ENCODE data around the gene F2R.

Gene F2R

DNA sequence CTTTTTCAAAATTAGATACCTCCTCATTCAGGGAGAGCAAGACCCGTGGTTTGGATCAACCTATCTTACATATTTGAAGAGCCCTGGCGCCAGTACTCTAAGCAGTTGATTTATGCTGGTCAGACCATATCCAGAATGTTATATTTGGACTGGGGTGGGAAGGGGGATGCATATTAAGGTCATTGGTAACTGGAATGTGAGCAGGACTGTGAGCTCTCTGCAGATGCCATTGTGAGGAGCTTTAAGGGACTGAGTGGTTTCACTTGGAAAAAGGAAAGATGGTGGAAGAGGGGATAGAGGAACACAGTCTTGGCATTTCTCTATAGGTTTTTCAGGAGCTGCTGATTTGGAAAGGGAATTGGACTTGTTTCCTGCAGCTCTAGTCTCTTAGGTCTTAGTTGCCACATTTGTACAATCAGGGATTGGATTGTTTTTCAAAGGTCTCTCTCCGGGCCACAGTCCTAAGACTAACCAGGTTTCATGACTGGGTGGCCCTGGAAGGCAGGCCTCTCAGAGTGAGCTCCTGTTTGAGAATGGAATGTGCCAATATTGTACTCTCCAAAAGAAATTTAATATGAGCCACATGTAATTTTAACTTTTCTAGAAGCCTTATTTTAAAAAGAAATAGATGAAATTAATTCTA, 25.8 kb upstream of the F2R start:
- no peak for TF ChIP-seq CTCF (IDR thresholded peaks at IDR 0.05; ENCODE audit: control insufficient read depth, insufficient read depth, low read depth, low read length, missing control alignments)
- no peak for DNase-seq (ENCODE audit: low read depth)
- H3K4me3 ChIP-seq (ENCODE audit: control insufficient read depth, low read depth, low read length): no peak overlapping the region

DNA sequence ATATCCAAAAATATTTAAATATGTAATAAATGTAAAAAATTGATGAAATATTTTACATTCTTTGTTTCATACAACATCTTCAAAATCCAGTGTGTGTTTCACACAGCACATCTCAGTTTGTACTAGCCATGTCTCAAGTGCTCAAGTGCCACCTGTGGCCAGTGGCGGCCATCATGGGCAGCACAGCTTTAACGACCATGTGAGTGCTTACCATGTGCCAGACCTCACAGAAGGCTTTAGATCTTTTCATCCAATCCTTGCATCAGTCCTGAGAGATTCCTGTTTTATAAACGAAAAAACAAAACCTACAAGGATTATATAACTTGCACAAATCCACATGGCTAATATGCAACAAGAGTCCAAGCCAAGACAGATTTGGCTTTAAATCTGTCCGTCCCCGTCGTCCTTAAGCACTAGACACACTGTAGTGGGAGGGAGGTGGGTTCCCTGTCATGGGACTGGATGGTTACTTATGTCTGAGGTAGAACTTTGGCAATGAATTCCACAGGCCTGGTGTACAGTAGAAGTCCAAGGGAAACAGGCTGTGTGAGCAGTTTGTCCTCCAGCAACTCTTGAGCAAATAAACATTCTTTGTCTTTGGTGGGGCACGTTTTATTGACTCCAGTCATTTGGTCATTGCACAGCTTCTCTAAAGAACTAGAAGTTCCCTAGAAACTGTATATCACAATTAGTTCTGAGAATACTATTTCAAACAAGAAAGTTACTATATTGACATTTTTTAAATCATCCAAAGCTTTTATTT, 25.0 kb upstream of the F2R start:
- no peak for TF ChIP-seq CTCF (IDR thresholded peaks at IDR 0.05; ENCODE audit: control insufficient read depth, insufficient read depth, low read depth, low read length, missing control alignments)
- DNase-seq (ENCODE audit: low read depth): no peak
- H3K4me3 ChIP-seq (ENCODE audit: control insufficient read depth, low read depth, low read length): no peak overlapping the region

GRCh38 chr5:76691467-76692273, 24.3 kb upstream of the F2R start:
- no peak for DNase-seq (ENCODE audit: low read depth)
- no peak overlapping the region for H3K4me3 ChIP-seq (ENCODE audit: control insufficient read depth, low read depth, low read length)
- TF ChIP-seq CTCF (IDR thresholded peaks at IDR 0.05; ENCODE audit: control insufficient read depth, insufficient read depth, low read depth, low read length, missing control alignments): no peak

DNA sequence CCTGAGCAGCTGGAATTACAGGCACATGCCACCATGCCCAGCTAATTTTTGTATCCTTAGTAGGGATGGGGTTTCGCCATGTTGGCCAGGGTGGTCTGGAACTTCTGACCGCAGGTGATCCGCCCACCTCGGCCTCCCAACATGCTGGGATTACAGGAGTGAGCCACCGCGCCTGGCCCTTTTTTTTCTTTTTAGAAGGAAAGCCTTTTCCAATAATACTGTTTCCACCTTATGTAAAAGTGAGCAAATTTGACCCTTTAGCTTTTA, 23.7 kb upstream of the F2R start:
- TF ChIP-seq CTCF (IDR thresholded peaks at IDR 0.05; ENCODE audit: control insufficient read depth, insufficient read depth, low read depth, low read length, missing control alignments): no peak
- no peak for DNase-seq (ENCODE audit: low read depth)
- no peak overlapping the region for H3K4me3 ChIP-seq (ENCODE audit: control insufficient read depth, low read depth, low read length)

DNA sequence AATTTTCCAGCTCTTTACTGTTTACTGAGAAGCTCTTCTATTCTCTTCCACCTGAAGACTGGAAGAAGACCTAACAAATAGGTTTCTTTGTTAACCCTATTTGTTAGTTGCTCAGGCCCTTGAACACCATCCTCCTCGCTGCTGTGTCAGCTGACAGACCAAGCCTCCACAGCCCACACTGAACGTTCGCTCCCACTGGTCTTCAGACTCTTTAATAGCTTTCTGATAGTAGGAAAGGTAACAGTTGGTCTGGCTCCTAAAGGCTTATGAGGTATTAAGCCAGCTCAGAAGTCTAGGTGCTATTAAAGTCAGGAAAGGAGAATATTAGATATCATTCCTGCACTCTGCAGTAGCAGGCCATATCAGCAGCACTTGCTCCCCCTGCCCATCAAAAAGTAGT, 23.3 kb upstream of the F2R start:
- H3K4me3 ChIP-seq (ENCODE audit: control insufficient read depth, low read depth, low read length): no peak overlapping the region
- DNase-seq (ENCODE audit: low read depth): no peak
- no peak for TF ChIP-seq CTCF (IDR thresholded peaks at IDR 0.05; ENCODE audit: control insufficient read depth, insufficient read depth, low read depth, low read length, missing control alignments)

DNA sequence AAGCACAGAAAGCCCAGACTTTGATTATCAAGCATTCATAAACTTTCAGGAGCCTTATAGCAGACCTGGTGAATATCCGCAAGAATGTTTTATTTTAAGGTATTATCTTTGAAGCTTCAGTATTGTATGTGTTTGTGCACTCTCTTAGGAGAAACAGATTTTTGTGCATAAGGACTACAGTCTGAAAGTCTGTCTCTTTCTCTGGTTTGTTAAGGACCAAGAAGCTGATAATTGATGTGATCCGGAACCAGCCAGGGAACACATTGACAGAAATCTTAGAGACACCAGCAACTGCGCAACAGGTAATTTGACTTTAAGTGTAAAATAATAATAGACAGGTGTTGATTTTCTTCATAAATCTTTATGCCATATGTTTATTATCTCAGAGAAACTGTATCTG, 22.8 kb upstream of the F2R start:
- H3K4me3 ChIP-seq (ENCODE audit: control insufficient read depth, low read depth, low read length): no peak overlapping the region
- DNase-seq (ENCODE audit: low read depth): no peak
- no peak for TF ChIP-seq CTCF (IDR thresholded peaks at IDR 0.05; ENCODE audit: control insufficient read depth, insufficient read depth, low read depth, low read length, missing control alignments)
